H9 (cell line): ENCODE measurements around the gene MISP. TPM values are rescaled to one million over a fixed set of nuclear protein-coding genes. Genes with fewer than 3 reads are reported as not detected.
A peak's percentile ranks its signal among the peaks of the same experiment; 100 is the strongest.

Source experiments
- DNase-seq: peaks from one replicate; pipeline ENCODE4 v3.0.0-alpha.2; 2017
- H2AFZ ChIP-seq: one replicate; pipeline ENCODE4 v1.6.1; 2013; ENCODE audit warnings: mild to moderate bottlenecking, low read length, control low read depth, moderate library complexity
- H2AK5ac ChIP-seq: 2 replicates; pipeline ENCODE4 v1.6.1; 2013; ENCODE audit warnings: low read length, control low read depth, mixed read lengths; ENCODE audit not compliant: insufficient read length
- H2BK120ac ChIP-seq: one replicate; pipeline ENCODE4 v1.6.1; 2013; ENCODE audit warnings: low read depth, mild to moderate bottlenecking, low read length, control low read depth, inconsistent platforms; ENCODE audit not compliant: poor library complexity, severe bottlenecking
- H2BK12ac ChIP-seq: 2 replicates; pipeline ENCODE4 v1.6.1; 2013; ENCODE audit warnings: low read length, control low read depth, mixed read lengths, low read depth; ENCODE audit not compliant: insufficient read length
- H2BK15ac ChIP-seq: 2 replicates; pipeline ENCODE4 v1.6.1; 2013; ENCODE audit warnings: low read depth, low read length, control low read depth
- H2BK20ac ChIP-seq: one replicate; pipeline ENCODE4 v1.6.1; 2013; ENCODE audit warnings: low read depth, mild to moderate bottlenecking, low read length, control low read depth, inconsistent platforms; ENCODE audit not compliant: poor library complexity, severe bottlenecking
- H2BK5ac ChIP-seq: 2 replicates; pipeline ENCODE4 v1.6.1; 2013; ENCODE audit warnings: low read length, control low read depth, mixed read lengths; ENCODE audit not compliant: insufficient read length
- H3K14ac ChIP-seq: 2 replicates; pipeline ENCODE4 v1.6.1; 2013; ENCODE audit warnings: low read length, control low read depth; ENCODE audit not compliant: insufficient read depth
- H3K18ac ChIP-seq: 2 replicates; pipeline ENCODE4 v1.6.1; 2013; ENCODE audit warnings: low read depth, mild to moderate bottlenecking, mixed read lengths, low read length, control low read depth; ENCODE audit not compliant: insufficient read length
- H3K23ac ChIP-seq: 2 replicates; pipeline ENCODE4 v1.6.1; 2013; ENCODE audit warnings: low read length, control low read depth, mixed read lengths, low read depth; ENCODE audit not compliant: insufficient read length
- H3K23me2 ChIP-seq: 2 replicates; pipeline ENCODE4 v1.6.1; 2013; ENCODE audit warnings: low read depth, mild to moderate bottlenecking, mixed read lengths, low read length, control low read depth; ENCODE audit not compliant: insufficient read length, poor library complexity, severe bottlenecking
- H3K27ac ChIP-seq: 2 replicates; pipeline ENCODE4 v1.5.1; 2013; ENCODE audit warnings: low read length, control low read depth, mixed read lengths, low read depth; ENCODE audit not compliant: insufficient read length
- H3K27me3 ChIP-seq: 2 replicates; pipeline ENCODE4 v1.6.1; 2013; ENCODE audit warnings: low read length, control low read depth, inconsistent platforms; ENCODE audit not compliant: insufficient read depth
- H3K4ac ChIP-seq: 2 replicates; pipeline ENCODE4 v1.6.1; 2013; ENCODE audit warnings: low read depth, mild to moderate bottlenecking, control low read depth, inconsistent platforms, low read length, moderate library complexity
- H3K4me1 ChIP-seq: 2 replicates; pipeline ENCODE4 v1.6.1; 2013; ENCODE audit warnings: low read length, control low read depth, inconsistent platforms; ENCODE audit not compliant: insufficient read depth
- H3K4me2 ChIP-seq: 2 replicates; pipeline ENCODE4 v1.6.1; 2013; ENCODE audit warnings: low read length, control low read depth, mixed read lengths; ENCODE audit not compliant: insufficient read length, insufficient read depth
- H3K56ac ChIP-seq: 2 replicates; pipeline ENCODE4 v1.6.1; 2013; ENCODE audit warnings: low read depth, mild to moderate bottlenecking, mixed read lengths, low read length, control low read depth; ENCODE audit not compliant: insufficient read length
- H3K79me1 ChIP-seq: 2 replicates; pipeline ENCODE4 v1.6.1; 2013; ENCODE audit warnings: low read depth, mild to moderate bottlenecking, moderate library complexity, low read length, control low read depth, inconsistent platforms; ENCODE audit not compliant: insufficient read depth, poor library complexity, severe bottlenecking
- H3K79me2 ChIP-seq: 2 replicates; pipeline ENCODE4 v1.6.1; 2013; ENCODE audit warnings: low read length, control low read depth, inconsistent platforms; ENCODE audit not compliant: insufficient read depth
- H3K9ac ChIP-seq: 2 replicates; pipeline ENCODE4 v1.6.1; 2013; ENCODE audit warnings: low read length, control low read depth, mixed read lengths; ENCODE audit not compliant: insufficient read length; ENCODE audit errors: extremely low read depth
- H3K9me3 ChIP-seq: one replicate; pipeline ENCODE4 v1.6.1; 2013; ENCODE audit warnings: low read depth, low read length, inconsistent platforms; ENCODE audit not compliant: control insufficient read depth
- H3T11ph ChIP-seq: one replicate; pipeline ENCODE4 v1.6.1; 2013; ENCODE audit warnings: mild to moderate bottlenecking, low read length, control low read depth, inconsistent platforms
- H4K20me1 ChIP-seq: one replicate; pipeline ENCODE4 v1.6.1; 2013; ENCODE audit not compliant: control insufficient read depth, insufficient read length, insufficient read depth
- H4K5ac ChIP-seq: 2 replicates; pipeline ENCODE4 v1.6.1; 2013; ENCODE audit warnings: low read depth, mild to moderate bottlenecking, mixed read lengths, low read length, control low read depth; ENCODE audit not compliant: insufficient read length
- H4K8ac ChIP-seq: replicated peaks from 2 replicates; pipeline ENCODE4 v1.6.1; 2013; ENCODE audit warnings: low read length, control low read depth, mixed read lengths, low read depth; ENCODE audit not compliant: insufficient read length
- H4K91ac ChIP-seq: 2 replicates; pipeline ENCODE4 v1.6.1; 2013; ENCODE audit warnings: low read depth, mild to moderate bottlenecking, moderate library complexity, mixed read lengths, low read length, control low read depth; ENCODE audit not compliant: insufficient read length
- H3K27ac Mint-ChIP-seq, 3 experiments: 2 replicates in 2 of 3; 3 replicates in 1 of 3; pipeline ENCODE4 v1.8.0; 2020 to 2021; ENCODE audit warnings: mixed read lengths in 3 of 3, mild to moderate bottlenecking in 1 of 3, moderate library complexity in 1 of 3
- H3K27me3 Mint-ChIP-seq: 2 replicates; pipeline ENCODE4 v1.8.0; 2021; ENCODE audit warnings: low read depth, mild to moderate bottlenecking, moderate library complexity, mixed read lengths
- H3K36me3 Mint-ChIP-seq, 3 experiments: 2 replicates in 2 of 3; 3 replicates in 1 of 3; pipeline ENCODE4 v1.8.0; 2020 to 2021; ENCODE audit warnings: low read depth in 3 of 3, mixed read lengths in 3 of 3; ENCODE audit not compliant: insufficient read depth in 1 of 3
- H3K4me1 Mint-ChIP-seq, 2 experiments: 2 replicates each; pipeline ENCODE4 v1.8.0; 2020; ENCODE audit warnings: mixed read lengths in 2 of 2
- H3K4me3 Mint-ChIP-seq, 2 experiments: 2 replicates in 1 of 2; 3 replicates in 1 of 2; pipeline ENCODE4 v1.8.0; 2020 to 2021; ENCODE audit warnings: mild to moderate bottlenecking in 2 of 2, mixed read lengths in 2 of 2, moderate library complexity in 1 of 2
- H3K9me3 Mint-ChIP-seq, 2 experiments: 2 replicates in 1 of 2; 3 replicates in 1 of 2; pipeline ENCODE4 v1.8.0; 2020; ENCODE audit warnings: mild to moderate bottlenecking in 2 of 2, mixed read lengths in 2 of 2, moderate library complexity in 1 of 2
- CTCF ChIP-seq: fragments of 200-600 bp; sonication (generic); conservative IDR thresholded peaks from 3 replicates; pipeline ENCODE4 v1.8.0; 2021; ENCODE audit warnings: antibody characterized with exemption, mild to moderate bottlenecking
- WGBS: extraction: QIAGEN DNeasy Blood & Tissue Kit; methylation state at CpG from one replicate; pipeline ENCODE4 v1.1.7; 2013; ENCODE audit warnings: missing lambda C conversion rate, low lambda C conversion rate, mixed read lengths; ENCODE audit not compliant: insufficient read length; ENCODE audit errors: extremely low coverage; 5-methylcytosine and 5-hydroxymethylcytosine counted together
- total RNA-seq: library from RNA; stranded (reverse); gene quantifications from 2 replicates; pipeline ENCODE4 v1.2.1, GENCODE V29; 2021

MISP gene
- total RNA-seq, 1 experiment from 2014 or later, result 0.44 TPM

GRCh38 chr19:756821-757688 lies 6.1 kb downstream of the MISP start:
- Mint-ChIP-seq H3K27me3 (peaks cover 12% of the 10 kb centered on the region), H3K4me3 (no peak overlapping the region), H3K36me3 (peaks cover 0 to 4% (median 3%) of the 10 kb centered on the region in 3 experiments; a peak in 4 of 7 replicates), H3K9me3 (peaks cover 16 to 17% of the 10 kb centered on the region in 2 experiments), H3K27ac (no peak overlapping the region), H3K4me1 (0 out of 4 replicates have a peak, but pooled peaks cover 0 to 4% of the 10 kb centered on the region in 2 experiments)
- Histone ChIP-seq H2BK12ac (no peak overlapping the region), H3T11ph (no peak overlapping the region), H3K23ac (no peak overlapping the region), H3K4me2 (no peak overlapping the region), H3K23me2 (no peaks in the 10 kb centered on the region), H3K27ac (no peak overlapping the region), H3K79me2 (no peaks in the 10 kb centered on the region), H3K4ac (no peak overlapping the region), H3K4me1 (no peaks in the 10 kb centered on the region), H2AK5ac (no peak overlapping the region), H4K91ac (no peak overlapping the region), H3K14ac (no peak overlapping the region; the same call in 1 of the 2 replicates), H4K20me1 (no peaks in the 10 kb centered on the region), H2AFZ (no peak overlapping the region), H2BK15ac (no peak overlapping the region), H4K5ac (no peak overlapping the region), H3K9me3 (no peaks in the 10 kb centered on the region), H3K79me1 (no peaks in the 10 kb centered on the region), H3K9ac (no peak overlapping the region), H3K18ac (no peak overlapping the region), H2BK5ac (no peak overlapping the region), H2BK20ac (no peak overlapping the region), H3K56ac (no peak overlapping the region), H2BK120ac (no peak overlapping the region), H3K27me3 (no peaks in the 10 kb centered on the region), H4K8ac (no peak overlapping the region)
- WGBS, result no CpG with 5 or more reads among the region's 36 CpGs
- DNase-seq, result peak; percentile 19
- no peak for TF ChIP-seq CTCF
